HG02759 (cell line): ENCODE data around the gene GLDN.
"Not testable (repeated sequence)": the region's sequence is repeated elsewhere in the genome, so short reads cannot be mapped to it uniquely, and the experiment has no call there.

Experiments
- ATAC-seq: cut with Tn5 transposase; IDR thresholded peaks from one replicate; pipeline ENCODE4 v1.9.1; 2021; ENCODE audit warnings: mild to moderate bottlenecking, moderate library complexity; ENCODE audit not compliant: unreplicated experiment

Gene GLDN

DNA sequence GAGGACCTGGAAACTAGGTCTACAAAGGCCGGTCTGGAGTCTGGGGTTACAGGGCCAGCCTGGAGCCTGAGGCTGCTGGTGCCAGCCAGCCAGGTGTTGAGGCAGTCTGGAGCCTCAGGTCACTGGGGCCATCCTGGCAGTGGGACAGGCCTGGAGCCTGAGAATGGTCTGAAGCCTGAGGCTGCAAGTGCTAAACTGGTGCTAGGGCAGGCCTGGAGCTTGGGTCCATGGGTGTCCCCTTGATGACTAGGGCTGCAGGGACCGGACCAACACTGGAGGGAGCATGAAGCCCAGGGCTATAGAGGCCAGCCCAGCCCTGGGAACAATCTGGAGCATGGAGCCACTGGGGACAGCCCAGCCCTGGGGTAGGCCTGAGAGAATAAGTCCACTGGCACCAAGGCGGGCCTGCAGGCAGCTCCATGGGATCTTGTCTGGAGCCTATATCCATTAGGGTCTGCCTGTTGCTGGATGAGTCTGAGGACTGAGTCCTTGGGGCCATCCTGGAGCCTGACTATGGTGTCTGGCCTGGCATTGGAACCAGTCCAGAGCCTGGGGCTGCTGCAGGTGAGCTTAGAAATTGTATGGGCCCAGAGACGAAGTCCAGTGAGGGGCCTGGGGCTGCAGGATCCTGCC, 101.9 kb downstream of the GLDN start:
- ATAC-seq, result no peak

DNA sequence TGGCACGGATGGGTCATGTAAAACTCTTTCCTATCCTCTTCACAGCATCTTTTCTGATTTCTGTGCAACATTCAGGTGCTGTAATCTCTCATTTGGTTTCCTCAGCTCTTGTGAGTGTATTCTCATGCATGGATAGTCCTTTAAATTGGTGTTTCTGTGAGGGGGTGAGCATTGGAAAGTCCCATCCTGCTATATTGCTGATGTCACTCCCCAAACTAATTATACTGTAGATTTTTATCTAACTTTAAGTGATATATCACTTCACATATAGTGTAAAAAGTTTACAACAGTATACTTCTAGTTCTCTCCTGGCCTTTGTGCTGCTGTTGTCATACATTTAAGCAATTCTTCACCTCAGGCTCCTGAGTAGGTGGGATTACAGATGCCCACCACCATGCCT, 102.7 kb downstream of the GLDN start:
- ATAC-seq, result no peak

DNA sequence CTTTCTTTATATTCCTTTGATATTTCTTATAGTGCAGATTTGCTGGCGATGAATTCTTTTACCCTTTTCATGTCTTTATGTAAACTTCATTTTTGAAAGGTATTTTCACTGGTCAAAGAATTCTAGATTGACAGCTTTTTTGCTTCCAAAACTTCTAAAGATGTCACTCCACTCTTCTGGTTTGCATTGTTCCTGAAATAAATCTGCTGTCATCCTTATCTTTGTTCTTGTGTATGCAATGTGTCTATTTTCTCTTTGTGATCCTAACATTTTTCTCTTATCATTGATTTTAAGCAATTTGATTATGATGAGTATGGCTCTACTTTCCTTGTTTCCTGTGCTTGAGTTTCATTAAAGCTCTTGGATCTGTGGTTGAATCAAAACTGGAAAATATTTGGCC, 103.4 kb downstream of the GLDN start:
- no peak for ATAC-seq

GRCh38 chr15:51446029-51446744, 104.7 kb downstream of the GLDN start:
- ATAC-seq, result not testable (repeated sequence)

- no peak for ATAC-seq
Observed at GRCh38 chr15:51447855-51448621, 106.6 kb downstream of the GLDN start.

GRCh38 chr15:51448622-51449399, 107.4 kb downstream of the GLDN start:
- no peak for ATAC-seq

DNA sequence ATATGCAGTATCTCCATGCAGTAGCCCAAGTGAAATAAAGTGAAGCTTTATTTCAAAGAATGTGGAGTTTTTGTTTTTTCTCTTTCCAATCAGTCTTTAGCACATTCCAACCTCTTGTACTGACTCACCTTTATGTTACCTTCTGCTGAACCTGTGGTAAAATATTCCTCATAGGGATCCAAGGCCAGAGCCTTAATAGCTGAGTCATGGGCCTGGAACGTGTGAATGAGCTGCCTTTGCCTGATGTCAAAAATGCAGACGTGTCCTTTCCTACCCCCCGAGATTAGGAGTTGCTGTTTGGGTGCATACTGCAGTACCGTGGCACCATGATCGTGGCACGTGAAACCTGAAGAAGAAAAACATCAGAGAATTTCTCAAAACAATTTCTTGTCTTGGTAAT, 108.5 kb downstream of the GLDN start:
- ATAC-seq, result no peak
